NB4 (cell line): ENCODE data around the gene ZFP62.

ENCODE experiments used
- POLR2A ChIP-seq: IDR thresholded peaks from 2 replicates; pipeline ENCODE4 v1.6.1; 2011; ENCODE audit warnings: mild to moderate bottlenecking; ENCODE audit not compliant: insufficient read length; ENCODE audit errors: extremely low read depth
- TF ChIP-seq, protein P1 (sequence below): IDR thresholded peaks from one replicate; pipeline ENCODE4 v1.5.1; 2012; ENCODE audit warnings: low read depth, low read length
- TF ChIP-seq, protein P2 (sequence below): IDR thresholded peaks from 2 replicates; pipeline ENCODE4 v1.6.1; 2011; ENCODE audit warnings: low read depth, low read length

DNA sequence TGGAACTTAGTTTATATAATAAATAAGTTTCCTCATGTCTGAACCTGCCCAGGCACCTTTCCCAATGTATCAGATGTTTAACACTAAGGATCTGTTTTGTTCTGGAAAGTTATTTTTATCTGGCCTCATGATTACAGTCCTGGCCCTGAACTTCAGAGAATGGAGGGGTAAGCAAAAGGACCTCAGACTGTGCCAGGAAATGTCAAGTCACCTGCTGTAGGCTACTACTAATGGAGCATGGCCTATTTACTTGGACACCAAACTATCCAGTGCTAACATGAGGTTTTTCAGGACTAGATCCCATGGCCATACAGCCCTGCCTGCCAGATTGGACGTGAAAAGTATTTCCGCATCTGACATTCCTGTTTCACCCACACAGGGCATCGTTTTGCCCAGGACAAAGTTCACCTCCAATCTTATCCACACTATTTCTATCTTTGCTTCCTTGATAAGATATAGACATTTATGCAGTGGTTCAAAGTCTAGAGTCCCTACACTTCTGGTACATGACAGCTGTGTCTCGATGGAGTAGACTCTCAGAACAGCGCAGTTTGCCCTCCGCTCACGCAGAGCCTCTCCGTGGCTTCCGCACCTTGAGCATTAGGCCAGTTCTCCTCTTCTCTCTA, 37.7 kb upstream of the ZFP62 start, which contains the start of gene BTNL8:
- TF ChIP-seq, protein P1, sequence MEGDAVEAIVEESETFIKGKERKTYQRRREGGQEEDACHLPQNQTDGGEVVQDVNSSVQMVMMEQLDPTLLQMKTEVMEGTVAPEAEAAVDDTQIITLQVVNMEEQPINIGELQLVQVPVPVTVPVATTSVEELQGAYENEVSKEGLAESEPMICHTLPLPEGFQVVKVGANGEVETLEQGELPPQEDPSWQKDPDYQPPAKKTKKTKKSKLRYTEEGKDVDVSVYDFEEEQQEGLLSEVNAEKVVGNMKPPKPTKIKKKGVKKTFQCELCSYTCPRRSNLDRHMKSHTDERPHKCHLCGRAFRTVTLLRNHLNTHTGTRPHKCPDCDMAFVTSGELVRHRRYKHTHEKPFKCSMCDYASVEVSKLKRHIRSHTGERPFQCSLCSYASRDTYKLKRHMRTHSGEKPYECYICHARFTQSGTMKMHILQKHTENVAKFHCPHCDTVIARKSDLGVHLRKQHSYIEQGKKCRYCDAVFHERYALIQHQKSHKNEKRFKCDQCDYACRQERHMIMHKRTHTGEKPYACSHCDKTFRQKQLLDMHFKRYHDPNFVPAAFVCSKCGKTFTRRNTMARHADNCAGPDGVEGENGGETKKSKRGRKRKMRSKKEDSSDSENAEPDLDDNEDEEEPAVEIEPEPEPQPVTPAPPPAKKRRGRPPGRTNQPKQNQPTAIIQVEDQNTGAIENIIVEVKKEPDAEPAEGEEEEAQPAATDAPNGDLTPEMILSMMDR, result no peak
- TF ChIP-seq POLR2A, result no peak
- TF ChIP-seq, protein P2, sequence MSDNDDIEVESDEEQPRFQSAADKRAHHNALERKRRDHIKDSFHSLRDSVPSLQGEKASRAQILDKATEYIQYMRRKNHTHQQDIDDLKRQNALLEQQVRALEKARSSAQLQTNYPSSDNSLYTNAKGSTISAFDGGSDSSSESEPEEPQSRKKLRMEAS, result no peak
